Measurements from ENCODE around the gene TFF1.
A peak's percentile ranks its signal among the peaks of the same experiment; 100 is the strongest.

Gene TFF1

DNA sequence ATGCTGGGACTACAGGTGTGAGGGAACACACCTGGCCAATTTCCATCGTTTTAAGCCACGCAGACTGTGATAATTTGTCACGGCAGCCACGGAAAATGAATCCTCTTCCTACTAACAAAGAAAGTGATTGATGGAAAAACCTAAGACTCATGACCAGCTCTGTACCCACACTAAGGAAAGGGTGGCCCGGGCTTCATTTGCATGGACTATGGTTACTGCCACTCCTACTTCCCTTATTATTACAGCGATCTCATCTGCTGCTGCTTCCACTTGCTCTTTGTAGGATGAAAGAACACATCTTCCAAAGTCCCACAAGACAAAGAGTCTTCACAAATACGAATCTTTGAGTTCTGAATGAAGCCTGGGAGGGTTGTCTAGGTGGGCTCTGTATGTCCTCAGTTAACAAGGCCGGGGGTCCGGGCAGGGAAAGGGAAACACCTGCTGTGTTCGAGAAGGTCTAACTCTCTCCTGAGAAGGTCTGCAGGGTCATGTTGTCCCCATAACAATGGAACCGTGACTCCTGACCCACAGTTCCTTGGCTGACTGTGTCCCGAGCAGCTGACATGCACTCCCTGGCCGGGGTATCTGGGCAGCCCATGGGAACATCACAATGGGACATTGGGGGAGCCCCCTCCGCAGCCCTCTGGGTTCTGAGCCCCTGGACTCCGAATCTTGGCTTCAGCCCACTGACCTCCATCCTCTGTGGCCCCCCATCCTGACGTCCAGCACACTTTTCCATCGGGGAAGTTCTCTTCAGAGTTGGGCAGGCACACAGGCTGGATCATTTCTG, 13.3 kb upstream of the TFF1 start:
- no peak for DNase-seq

DNA sequence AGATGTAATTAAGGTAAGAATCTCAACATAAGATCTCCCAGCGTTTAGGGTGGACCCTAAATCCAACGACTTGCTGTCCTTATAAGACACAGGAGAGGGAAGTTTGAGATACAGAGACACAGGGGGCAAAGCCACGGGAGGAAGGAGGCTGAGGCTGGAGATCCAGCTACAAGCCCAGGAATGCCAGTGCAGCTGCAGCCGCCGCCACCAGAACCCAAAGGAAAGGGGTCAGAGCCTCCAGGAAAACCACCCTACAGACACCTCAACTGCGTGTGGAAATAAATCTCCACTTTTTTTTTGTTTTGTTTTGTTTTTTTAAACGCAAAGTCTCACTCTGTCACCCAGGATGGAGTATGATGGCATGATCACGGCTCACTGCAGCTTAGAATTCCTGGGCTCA, 12.1 kb upstream of the TFF1 start:
- DNase-seq, result no peak

DNA sequence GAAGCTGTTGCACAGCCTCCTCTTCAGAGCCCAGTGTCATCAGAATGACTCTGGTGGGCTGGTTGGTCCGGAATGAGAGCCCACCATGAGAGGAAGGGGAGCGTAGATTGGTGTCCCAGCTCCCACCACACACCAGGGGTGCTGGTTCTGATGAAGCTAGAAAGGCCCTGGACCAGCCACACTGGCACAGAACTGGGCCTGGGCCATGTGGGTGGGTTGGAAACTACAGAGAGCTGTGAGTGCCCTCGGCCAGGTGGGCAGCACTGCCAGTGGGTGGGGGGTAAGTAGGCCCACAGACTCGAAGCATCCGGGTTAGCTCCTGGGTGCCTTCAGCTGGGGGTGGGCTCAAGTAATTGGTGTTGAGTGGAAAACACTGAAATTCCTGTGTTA, 11.6 kb upstream of the TFF1 start:
- no peak for DNase-seq

DNA sequence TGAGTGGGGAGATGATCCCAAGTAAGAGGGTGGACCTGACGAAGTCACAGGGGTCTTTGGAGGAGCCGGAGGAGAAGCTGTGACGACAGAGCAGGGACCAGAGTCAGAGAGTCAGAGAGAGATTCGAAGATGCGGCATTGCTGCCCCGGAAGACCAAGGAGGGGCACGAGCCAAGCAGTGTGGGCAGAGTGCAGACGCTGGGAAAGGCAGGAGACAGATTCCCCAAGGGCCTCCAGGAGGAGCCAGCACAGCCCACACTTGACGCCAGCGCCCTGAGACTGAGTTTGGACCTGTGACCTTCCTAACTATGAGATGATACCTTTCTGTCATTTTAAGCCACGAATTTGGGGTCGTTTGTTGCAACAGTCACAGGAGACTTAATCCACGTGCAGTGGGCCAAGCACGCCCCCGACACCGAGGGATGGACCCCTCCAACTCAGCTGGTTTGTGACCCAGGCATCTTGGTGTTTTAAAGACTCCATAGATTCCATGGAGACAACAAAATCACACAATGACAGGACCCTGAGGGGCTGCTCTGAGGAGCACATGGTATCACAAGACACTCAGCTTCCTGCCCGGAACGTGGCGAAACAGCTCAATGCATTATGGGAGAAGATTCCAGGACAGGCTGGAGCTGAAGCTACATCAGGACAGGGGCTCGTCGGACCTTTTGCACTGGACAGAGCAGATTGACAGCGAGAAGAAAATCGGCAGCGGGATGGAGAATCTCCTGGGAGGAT, 11.0 kb upstream of the TFF1 start:
- DNase-seq, result no peak

DNA sequence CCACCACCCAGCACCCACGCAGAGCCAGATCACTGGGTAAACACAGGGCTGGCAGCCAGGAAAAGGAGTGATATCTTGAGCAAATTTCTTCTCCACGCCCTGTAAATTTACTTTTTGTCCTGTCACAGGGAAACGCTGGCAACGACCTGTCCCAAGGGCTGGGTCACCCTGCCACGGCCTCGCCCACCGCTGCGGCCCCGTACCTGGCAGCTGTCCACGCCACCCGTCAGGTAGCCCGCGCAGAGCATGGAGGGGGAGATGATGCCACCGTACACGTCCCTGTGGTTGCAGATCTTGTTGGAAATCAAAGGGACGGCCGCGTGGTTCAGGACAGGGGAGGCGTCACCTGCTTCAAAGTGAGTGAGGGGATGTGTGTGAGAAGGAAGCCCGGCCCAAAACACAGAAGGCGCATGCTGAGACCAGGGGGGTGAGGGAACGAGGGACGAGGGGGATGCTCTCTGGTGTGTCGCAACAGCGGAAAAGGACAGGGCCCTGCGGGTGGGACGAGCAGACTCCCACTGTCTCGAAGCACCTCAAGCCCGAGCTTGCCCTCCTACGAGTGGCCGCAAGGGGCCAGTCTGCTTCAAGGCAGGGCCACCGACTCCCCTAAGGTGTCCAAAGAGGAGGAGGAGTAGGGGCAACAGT, 10.1 kb upstream of the TFF1 start:
- peak; percentile 55 for DNase-seq

DNA sequence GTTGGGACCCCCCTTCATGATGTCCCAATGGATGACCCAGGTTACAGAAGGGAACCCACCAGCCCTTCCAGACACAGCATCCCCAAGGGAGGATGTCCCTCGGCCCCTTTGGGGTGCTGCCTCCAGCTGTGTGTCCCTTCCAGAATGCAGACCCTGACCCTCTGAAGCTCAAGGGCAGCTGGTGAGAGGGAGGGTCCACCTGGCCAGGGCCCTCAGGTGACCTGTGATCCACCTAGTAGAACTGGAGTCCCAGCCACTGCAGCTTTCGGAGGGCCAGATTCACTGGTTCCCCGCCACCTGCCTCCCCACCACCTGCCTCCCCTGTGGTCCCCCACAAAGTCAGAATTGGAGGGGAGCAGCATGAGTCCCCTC, 9.6 kb upstream of the TFF1 start:
- DNase-seq, result no peak

DNA sequence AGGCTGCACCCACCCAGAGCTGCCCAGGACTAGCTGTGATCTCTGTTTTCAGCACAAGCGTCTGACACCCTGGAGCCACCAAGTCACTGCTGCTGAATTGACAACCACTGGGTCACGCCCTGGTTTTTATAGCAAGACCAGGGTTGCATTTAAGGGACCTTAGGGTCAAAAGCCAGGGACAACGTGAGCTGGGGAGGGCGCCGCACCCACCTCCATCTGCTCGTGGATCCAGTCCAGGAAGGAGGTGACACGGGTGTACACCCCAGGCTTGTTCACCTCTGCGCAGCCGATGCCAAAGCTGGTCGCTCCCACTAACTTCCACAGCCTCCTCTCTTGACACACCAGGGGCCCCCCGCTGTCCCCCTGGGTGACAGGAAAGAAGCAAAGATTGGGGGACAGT, 9.2 kb upstream of the TFF1 start:
- DNase-seq, result no peak

DNA sequence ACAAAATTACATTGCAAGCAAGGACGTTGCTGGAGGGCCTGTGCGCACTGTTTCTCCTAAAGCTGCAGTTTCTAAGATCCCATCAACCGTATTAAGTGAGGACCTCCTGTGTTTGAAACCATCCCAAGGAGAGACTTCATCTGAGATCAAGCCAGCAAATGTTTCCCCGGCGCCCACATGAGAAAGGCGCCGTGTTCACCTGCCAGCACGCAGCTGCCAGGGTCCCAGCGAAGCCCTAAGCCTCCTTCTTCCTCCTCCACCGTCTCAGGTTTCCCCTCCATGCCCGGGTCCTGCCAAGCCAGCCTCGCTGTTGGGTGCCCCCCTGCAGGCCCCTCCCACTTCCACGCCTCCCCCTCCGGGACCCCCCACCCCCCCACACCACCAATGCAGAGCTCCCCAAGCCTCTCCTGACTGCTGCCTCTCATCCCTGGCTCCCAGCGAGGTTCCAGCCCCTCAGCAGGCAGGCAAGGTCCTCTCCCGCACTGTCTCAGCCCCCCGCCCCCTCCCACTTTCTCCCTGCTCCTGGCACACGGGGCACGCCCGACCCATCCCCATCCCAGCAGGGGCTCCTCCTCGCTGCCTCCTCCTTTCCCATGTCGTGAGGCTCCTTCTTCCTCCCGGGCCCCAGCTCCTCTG, 8.6 kb upstream of the TFF1 start:
- DNase-seq, result no peak

DNA sequence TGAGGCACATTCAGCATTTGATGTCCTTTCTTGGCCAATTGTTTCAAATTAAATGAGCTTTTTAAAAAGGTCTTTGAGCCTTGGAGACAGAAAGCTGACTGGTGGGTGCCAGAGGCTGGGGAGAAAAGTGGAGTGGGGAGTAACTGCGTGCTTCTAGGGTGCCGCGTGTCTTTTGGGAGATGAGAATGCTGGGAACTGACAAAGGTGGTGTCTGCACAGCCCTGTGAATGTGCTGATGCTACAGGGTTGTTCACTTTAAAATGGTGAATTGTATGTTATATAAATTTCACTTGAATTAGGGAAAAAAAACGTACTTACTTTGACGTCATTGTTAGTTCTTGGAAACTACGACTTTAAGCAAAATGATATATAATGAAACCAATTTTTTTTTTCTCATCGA, 8.1 kb upstream of the TFF1 start:
- no peak for DNase-seq

DNA sequence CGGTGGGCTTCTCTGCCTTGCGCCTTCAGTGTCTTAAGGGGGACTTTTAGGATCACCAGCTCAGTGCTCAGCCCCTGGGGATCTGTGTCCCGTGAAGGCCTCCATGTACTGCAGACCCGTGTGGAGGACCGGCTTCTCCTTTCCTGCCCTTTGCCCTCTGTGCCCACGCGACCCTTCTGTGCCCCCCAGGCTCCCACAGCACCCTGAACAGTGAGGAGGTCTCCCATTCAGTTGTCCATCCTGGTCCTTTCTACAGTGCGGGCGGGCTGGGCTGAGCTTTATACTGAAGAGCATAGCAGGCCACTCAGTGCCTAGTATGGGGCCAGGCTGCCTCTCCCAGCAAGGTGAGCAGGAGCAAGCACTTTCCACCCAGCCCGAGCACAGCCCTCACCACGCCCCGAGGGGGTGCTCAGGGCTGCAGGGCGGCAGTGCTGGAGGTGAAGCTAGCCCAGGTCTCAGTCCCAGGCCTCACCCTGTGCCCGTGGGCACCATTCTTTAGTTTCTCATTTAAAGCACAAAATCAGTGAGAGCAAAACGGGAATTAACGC, 7.6 kb upstream of the TFF1 start:
- no peak for DNase-seq

DNA sequence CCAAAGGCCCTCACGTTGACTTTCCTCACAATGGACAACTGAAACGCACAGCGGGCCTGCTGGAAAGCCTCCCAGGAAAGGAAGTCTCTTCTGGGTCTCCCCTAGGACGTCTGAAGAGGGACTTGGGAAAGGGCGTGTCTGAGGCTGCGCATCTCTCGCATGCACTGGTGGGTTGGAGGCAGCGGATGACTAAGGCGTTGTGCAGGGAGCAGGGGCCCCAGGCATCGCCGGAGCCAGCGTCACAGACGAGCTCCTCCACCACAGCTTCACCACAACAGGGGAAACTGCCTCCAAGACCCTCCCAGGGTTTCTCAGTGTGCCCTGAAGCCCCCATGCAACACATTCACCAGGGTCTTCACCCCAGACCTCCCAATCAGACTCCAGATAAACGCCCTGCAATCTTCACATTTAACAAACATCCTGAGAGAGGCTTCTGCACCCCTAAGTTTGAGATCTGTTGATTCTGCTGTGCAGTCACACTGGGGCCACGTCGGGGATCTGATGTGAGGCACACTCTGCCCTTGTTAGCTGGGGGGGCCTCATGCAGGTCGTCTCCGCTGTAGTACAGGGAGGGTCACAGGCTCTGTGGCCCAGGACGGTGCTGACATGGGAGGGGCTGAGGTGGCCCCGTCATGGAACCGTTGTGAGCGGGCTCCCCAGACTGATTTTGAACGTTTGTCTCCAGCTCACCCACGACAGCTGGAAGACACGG, 7.0 kb upstream of the TFF1 start:
- DNase-seq, result no peak

DNA sequence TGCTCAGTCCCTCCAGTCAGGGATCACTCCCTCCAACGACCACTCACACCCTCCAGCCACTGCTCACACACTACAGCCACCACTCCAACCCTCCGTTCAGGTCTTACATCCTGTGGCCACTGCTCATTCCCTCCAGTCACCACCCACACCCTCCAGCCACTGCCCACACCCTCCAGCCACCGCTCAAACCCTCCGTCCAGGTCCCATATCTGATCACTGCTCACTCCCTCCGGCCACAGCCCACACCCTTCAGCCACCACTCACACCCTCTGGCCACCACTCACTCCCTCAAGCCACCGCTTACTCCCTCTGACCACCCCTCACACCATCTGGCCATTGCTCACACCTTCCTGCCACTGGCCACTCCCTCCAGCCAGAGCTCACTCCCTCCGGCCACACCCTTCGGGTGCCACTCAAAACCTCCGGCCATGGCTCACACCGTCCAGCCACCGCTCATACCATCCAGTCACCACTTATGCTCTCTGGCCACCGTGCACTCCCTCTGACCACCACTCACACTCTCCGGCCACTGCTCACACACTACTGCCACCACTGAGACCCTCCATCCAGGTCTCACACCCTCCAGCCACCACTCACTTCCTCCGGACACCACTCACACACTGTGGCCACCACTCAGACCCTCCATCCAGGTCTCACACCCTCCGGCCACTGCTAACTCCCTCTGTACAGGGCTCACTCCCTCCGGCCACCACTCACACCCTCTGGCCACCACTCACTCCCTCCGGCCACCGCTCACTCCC, 4.7 kb upstream of the TFF1 start:
- DNase-seq, result no peak

DNA sequence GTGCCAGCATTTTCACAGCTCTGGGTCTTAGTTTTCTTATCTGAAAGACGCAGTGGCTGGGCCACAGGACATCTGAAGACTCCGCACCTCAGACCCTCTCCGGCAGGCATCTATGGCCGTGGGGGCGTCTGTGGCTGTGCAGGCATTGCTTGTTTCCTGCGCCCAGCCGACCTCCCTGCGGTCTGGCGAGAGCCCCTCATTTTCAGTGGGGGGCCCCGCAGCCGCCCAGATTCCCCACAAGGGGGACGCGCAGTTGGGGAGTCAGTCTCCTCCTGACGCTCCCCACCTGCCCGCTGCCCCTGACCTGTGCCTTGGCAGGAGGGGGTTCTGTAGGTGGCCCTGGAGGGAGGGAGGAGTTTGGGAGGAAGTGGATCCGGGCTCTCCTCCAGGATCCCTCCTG, 3.5 kb upstream of the TFF1 start:
- DNase-seq, result no peak

DNA sequence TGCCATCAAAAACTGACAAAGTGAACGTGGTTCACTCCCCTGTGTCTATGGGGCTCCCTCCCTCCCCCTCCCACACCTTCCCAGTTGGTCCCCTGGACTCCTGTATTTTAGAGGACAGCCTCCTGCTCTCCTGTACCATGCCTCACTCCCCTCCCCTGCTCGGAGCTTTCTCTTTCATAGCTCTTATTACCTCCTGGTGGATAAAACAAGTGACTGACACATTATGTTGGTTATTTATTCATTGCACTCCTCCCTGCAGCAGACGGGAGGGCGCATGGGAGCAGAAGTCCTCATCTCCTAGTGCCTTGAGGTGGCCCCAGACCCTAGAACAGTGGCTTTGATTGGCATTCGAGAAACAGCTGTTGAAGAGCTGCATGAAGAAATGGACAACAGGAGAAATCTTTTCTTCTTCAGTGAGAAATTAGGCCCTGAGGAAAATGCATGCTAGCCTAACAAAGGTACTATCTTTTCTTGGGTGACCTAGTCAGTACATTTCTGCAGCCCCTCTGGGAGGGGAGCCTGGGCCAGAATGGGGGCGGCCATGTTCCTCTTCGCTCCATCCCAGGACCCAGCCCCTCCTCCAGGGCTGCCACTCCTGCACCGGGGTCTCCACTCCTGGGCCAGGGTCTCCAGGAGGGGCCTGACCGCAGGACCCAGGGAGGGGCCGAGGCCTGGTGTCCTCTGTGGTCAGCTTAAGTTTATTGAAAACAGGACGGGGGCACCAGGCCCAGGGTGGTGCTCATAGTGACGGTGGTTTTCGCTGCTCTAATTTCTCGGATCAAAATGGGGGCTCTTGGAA, 1.2 kb upstream of the TFF1 start:
- no peak for DNase-seq

DNA sequence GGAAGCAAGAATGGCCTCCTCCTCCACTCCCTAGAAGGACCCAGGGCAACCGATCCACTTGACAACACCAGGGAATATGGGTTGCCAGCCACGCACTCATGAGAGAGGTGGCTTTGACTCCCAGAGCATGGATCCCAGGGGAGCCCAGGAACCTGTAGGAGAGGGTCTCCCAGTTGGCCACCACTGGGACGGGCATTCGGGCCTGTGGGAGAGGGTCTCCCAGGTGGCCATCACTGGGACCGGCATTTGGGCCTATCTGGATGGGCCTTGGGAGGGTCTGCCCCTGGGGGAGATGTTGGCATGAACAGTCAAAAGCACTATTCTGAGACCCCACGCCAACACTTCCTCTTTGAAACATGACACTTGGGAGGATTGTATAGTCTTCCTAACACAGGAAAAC, 565 bp downstream of the TFF1 start:
- DNase-seq, result no peak

DNA sequence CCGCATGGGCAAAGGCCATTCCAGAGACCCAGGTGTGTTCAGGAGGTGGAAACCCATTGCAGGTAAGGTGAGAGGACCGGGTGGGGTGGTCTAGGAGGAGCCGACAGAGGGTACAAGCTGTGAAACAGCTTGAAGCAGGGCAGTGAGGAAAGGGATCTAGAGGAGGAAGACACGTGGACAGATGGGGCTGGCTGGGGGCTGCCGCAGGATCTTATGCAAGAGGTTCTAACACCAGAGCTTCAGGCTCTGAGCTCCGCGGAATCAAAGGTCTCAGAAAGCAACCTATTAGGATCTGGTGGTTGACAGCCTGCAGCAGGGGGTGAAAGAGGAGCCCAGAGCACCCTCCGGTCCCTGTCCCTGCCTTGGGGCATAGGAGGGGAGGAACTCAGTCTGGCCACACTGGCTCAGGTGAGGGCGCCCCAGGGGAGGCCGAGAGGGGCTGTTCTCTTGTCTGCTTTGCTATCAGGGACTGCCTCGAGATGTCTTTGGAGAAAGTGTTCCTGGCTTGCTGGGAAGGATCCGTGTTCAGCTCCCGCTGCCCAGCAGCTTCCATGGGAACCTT, 1.9 kb downstream of the TFF1 start:
- DNase-seq, result no peak

DNA sequence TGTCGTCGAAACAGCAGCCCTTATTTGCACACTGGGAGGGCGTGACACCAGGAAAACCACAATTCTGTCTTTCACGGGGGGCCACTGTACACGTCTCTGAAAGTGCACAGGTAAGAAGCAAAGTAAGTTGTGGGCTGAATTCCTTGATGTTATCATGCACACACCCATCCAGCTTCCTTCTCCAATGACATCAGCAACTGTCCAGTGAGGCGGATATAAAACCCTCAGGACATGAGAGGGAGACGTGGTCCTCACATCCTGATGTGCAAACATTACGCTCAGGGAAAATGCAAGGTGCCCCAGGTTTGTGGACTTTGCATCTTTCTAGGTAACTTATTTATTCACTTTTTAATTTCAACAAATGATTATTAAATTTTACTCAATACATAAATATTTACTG, 3.0 kb downstream of the TFF1 start:
- no peak for DNase-seq

DNA sequence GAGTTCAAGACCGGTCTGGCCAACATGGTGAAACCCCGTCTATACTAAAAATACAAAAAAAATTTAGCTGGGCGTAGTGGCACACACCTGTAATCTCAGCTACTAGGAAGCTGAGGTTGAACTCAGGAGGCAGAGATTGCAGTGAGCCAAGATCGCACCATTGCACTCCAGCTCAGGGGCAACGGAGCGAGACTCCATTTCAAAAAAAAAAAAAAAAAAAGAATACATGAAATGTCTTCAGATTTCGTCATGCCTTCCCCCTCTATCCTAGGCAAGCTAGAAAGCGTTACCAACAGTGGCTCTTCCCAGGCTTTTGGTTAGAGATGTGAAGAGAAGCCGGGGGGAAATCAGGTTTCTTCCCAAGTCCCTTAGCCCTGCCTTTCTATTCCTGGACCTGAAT, 3.6 kb downstream of the TFF1 start:
- DNase-seq, result no peak

DNA sequence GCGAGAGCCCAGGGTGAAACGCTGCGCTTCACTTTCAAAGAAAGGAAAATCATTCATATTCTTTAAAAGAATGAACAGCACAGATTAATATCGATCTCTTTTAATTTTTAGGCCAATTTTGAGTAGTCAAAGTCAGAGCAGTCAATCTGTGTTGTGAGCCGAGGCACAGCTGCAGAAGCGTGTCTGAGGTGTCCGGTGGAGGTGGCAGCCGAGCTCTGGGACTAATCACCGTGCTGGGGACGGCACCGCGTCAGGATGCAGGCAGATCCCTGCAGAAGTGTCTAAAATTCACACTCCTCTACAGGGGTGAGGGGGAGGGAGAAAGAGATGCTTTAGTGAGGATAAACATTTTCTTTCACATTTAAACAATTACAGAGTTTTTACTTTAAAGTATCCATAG, 4.1 kb downstream of the TFF1 start:
- DNase-seq, result no peak

DNA sequence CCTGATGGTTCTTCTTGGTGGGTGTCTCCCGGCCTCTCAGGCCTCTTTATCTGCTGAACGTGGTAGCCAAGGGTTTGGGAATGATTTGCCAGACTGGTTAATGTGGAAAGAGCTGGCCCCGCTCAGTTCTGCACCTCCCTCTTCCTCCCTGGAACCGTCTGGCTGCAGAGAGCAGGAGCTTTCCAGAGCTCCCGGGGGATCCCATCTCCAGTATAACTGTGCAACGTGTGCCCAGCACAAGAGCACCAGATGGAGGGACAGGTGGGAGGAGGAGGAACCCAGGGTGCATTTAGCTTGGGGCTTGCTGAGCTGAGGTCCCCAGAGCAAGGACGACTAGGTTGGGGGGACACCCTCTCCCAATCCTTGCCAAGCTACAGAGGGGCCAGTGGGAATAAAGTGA, 5.0 kb downstream of the TFF1 start:
- DNase-seq, result no peak

DNA sequence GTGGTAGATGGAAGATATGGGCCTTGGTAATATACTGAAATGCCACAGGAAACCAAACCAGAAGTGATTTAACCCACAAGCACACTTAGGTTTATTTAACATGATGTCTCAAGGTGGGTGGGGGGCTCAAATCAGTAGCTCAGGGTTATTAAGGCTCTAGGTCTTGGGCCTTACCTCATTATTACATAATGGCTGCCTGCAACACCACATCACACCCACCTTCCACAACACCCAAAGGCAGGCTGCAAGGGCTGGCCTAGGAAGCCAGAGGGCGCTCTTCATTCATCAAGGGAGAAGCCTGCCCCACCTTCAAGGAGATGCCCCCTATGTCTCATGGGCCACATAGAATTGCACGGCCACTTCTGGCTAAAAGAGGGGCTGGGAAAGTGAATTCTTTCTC, 6.0 kb downstream of the TFF1 start:
- DNase-seq, result no peak
